ENCODE data around the gene PCDHA13.

DNA sequence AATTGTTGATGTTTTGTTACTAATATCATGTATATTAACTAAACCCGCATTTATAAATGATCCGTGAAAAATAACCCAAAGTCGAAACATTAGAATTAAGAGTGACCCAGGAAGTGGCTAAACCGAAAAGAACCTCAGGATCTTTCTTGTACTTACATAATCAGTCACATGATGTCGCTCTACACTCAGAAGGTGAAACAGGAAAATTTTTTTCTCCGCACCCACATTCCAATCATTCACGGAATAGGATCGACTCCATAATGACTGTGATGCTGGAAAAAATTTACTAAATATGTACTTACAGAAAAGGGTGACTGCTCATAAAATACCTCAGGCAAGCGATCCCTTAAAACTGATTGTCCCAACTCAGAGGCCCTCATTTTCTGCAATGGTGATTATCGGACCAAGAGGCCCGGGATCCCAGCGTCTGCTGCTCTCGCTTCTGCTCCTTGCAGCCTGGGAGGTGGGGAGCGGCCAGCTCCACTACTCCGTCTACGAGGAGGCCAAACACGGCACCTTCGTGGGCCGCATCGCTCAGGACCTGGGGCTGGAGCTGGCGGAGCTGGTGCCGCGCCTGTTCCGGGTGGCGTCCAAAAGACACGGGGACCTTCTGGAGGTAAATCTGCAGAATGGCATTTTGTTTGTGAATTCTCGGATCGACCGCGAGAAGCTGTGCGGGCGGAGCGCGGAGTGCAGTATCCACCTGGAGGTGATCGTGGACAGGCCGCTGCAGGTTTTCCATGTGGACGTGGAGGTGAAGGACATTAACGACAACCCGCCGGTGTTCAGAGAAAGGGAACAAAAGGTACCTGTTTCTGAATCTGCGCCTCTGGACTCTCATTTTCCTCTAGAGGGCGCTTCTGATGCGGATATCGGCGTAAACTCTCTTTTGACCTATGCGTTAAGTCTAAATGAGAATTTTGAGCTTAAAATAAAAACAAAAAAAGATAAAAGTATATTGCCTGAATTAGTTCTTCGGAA, 6.5 kb upstream of the PCDHA13 start, which contains the start of gene PCDHA12:
- TF ChIP-seq, protein P1, sequence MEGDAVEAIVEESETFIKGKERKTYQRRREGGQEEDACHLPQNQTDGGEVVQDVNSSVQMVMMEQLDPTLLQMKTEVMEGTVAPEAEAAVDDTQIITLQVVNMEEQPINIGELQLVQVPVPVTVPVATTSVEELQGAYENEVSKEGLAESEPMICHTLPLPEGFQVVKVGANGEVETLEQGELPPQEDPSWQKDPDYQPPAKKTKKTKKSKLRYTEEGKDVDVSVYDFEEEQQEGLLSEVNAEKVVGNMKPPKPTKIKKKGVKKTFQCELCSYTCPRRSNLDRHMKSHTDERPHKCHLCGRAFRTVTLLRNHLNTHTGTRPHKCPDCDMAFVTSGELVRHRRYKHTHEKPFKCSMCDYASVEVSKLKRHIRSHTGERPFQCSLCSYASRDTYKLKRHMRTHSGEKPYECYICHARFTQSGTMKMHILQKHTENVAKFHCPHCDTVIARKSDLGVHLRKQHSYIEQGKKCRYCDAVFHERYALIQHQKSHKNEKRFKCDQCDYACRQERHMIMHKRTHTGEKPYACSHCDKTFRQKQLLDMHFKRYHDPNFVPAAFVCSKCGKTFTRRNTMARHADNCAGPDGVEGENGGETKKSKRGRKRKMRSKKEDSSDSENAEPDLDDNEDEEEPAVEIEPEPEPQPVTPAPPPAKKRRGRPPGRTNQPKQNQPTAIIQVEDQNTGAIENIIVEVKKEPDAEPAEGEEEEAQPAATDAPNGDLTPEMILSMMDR (IDR thresholded peaks at IDR 0.05) = peak in 1 of 4 donors; percentile 7
- no peak for TF ChIP-seq POLR2A (IDR thresholded peaks at IDR 0.05)

Measured in right lobe of liver (tissue), 4 donors.